Fibroblast of villous mesenchyme (primary cell): ENCODE measurements around the gene RASGRF1. TPM values are rescaled to one million over a fixed set of nuclear protein-coding genes. Genes with fewer than 3 reads are reported as not detected.

ENCODE experiments used
- DNase-seq: peaks from one replicate; pipeline ENCODE4 v3.0.0-alpha.2; 2010; ENCODE audit warnings: low read depth
- H3K4me3 ChIP-seq: 2 replicates; pipeline ENCODE4 v1.5.1; 2011; ENCODE audit warnings: low read depth, mild to moderate bottlenecking, low read length
- total RNA-seq: library from RNA; depleted of rRNA; stranded (reverse); fragments of >200 nt; gene quantifications from 2 replicates; pipeline ENCODE4 v1.2.3, GENCODE V29; 2012
- TF ChIP-seq, protein P1 (sequence below): IDR thresholded peaks from 2 replicates; pipeline ENCODE4 v1.5.1; 2012; ENCODE audit warnings: low read depth, mild to moderate bottlenecking, low read length; ENCODE audit not compliant: insufficient read depth

RASGRF1 gene
- total RNA-seq, 1 donor = 0.43 TPM

- DNase-seq = no peak
- TF ChIP-seq, protein P1, sequence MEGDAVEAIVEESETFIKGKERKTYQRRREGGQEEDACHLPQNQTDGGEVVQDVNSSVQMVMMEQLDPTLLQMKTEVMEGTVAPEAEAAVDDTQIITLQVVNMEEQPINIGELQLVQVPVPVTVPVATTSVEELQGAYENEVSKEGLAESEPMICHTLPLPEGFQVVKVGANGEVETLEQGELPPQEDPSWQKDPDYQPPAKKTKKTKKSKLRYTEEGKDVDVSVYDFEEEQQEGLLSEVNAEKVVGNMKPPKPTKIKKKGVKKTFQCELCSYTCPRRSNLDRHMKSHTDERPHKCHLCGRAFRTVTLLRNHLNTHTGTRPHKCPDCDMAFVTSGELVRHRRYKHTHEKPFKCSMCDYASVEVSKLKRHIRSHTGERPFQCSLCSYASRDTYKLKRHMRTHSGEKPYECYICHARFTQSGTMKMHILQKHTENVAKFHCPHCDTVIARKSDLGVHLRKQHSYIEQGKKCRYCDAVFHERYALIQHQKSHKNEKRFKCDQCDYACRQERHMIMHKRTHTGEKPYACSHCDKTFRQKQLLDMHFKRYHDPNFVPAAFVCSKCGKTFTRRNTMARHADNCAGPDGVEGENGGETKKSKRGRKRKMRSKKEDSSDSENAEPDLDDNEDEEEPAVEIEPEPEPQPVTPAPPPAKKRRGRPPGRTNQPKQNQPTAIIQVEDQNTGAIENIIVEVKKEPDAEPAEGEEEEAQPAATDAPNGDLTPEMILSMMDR = no peak
Measured at GRCh38 chr15:79129235-79129634, 38.7 kb upstream of the RASGRF1 start.

DNA sequence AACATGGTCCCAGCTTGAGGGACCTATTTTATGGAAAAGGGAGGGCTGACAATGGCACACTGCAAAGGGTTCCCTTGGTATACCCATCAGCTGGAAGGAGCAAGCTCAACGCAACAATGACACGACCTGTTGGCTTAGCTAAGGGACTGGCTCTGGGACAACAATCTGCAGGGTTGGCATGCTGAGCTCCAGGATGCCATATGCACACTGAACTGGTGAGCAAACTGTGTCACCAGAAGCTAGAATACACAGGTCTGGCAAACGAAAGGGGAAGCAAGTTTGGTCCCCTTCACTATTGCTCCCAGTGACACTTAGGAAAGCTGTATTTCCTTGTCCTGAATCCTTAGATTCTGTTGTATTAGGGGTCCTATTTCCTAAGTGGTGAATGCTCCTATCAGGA lies 38.0 kb upstream of the RASGRF1 start:
- TF ChIP-seq, protein P1 = no peak
- DNase-seq = no peak
- H3K4me3 ChIP-seq = no peak overlapping the region

More at GRCh38 chr15:79129235-79129634, 38.7 kb upstream of the RASGRF1 start:
- no peak overlapping the region for H3K4me3 ChIP-seq

DNA sequence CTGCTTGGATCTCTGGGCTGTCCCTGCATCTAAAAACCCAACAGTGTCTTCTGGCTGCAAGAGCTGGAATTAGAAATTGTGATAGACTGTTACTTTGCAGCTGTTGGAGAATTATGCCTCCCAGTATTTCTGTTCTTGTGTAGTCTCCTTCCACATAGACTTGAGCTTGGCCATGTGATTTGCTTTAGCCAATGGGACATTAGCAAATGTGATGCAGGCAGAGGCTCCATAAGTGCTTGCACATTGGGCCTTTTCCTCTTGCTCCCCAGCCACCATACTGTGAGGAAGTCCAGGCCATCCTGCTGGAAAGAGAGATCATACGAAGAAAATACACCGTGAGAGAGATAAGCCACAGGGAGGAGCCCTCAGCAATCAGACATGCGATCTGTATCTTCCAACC lies 33.8 kb upstream of the RASGRF1 start:
- no peak for DNase-seq
- H3K4me3 ChIP-seq = no peak overlapping the region
- TF ChIP-seq, protein P1 = no peak

- no peak overlapping the region for H3K4me3 ChIP-seq
- DNase-seq = no peak
- TF ChIP-seq, protein P1 = no peak
Measured at GRCh38 chr15:79122991-79123390, 32.4 kb upstream of the RASGRF1 start.

- no peak for DNase-seq
- TF ChIP-seq, protein P1 = no peak
- no peak overlapping the region for H3K4me3 ChIP-seq
Measured at GRCh38 chr15:79122391-79122790, 31.8 kb upstream of the RASGRF1 start.

DNA sequence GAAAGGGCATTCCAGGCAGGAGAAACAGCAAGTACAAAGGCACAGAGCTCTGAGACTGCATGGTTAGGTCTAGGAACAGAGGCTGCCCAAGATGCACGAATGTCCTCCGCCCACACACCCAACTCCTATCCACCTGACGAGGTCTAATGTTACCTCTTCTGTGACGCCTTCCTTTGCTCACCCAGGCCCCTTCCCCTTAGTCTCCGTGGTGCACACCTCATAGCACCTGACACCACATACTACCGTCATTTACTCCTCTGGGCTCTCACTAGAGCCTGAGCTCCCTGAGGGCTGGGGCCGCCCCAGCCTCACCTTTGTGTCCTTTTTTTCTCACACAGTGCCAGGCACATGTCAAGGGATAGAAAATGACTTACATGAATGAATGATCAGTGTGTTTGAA lies 31.0 kb upstream of the RASGRF1 start:
- TF ChIP-seq, protein P1 = no peak
- no peak overlapping the region for H3K4me3 ChIP-seq
- no peak for DNase-seq

- DNase-seq = no peak
- TF ChIP-seq, protein P1 = no peak
- H3K4me3 ChIP-seq = no peak overlapping the region
Measured at GRCh38 chr15:79117442-79118204, 27.0 kb upstream of the RASGRF1 start.
